Skin epidermis (tissue), 12 donors: Measurements from ENCODE around the gene ABCA12.
"Not testable (repeated sequence)": the region's sequence is repeated elsewhere in the genome, so short reads cannot be mapped to it uniquely, and the experiment has no call there.

Experiments used
- H3K27ac ChIP-seq, 21 experiments: fragments of 200-600 bp; sonication (generic) in 11 of 21; one replicate each; pipeline ENCODE4 v1.5.0; 2020; ENCODE audit warnings: mild to moderate bottlenecking in 3 of 21, inconsistent platforms in 2 of 21, moderate library complexity in 2 of 21
- H3K4me3 ChIP-seq, 7 experiments: fragments of 200-600 bp; sonication (generic) in 2 of 7; one replicate each; pipeline ENCODE4 v1.5.0; 2020; ENCODE audit warnings: inconsistent platforms in 2 of 7, mild to moderate bottlenecking in 2 of 7, moderate library complexity in 1 of 7

Gene ABCA12

GRCh38 chr2:215138479-215138878 is at the start of gene ABCA12:
ABCA12 (minus strand) TSS chr2:215138626; CDS start chr2:215138208, 418 bp downstream.
- H3K4me3 ChIP-seq, result peak within 1 kb of the TSS; percentile 12 to 35 (median 21)
- H3K27ac ChIP-seq, result peak within 1 kb of the TSS in 20 of 21 experiments; percentile 14 to 89 (median 78)

- peak overlapping the region in 5 of 21 experiments; percentile 17 to 78 (median 54) for H3K27ac ChIP-seq
Measured at GRCh38 chr2:215188078-215188477, 49.7 kb upstream of the ABCA12 start.

GRCh38 chr2:215186021-215186420 is 47.6 kb upstream of the ABCA12 start:
- Histone ChIP-seq H3K27ac (no peak overlapping the region), H3K4me3 (no peak overlapping the region)

More at GRCh38 chr2:215188078-215188477, 49.7 kb upstream of the ABCA12 start:
- H3K4me3 ChIP-seq, result no peak overlapping the region

- H3K4me3 ChIP-seq, result no peak overlapping the region
- H3K27ac ChIP-seq, result no peak overlapping the region
Measured at GRCh38 chr2:215178121-215178520, 39.7 kb upstream of the ABCA12 start.

GRCh38 chr2:215171796-215172195 is 33.4 kb upstream of the ABCA12 start:
- Histone ChIP-seq H3K27ac (no peak overlapping the region), H3K4me3 (no peak overlapping the region)

- H3K4me3 ChIP-seq, result peak overlapping the region in 2 of 7 experiments; percentile 8 to 13
- peak overlapping the region in 1 of 21 experiments; percentile 46 for H3K27ac ChIP-seq
Measured at GRCh38 chr2:215171151-215171550, 32.7 kb upstream of the ABCA12 start.

- not testable (repeated sequence) for H3K4me3 ChIP-seq, H3K27ac ChIP-seq
Measured at GRCh38 chr2:215166505-215166904, 28.1 kb upstream of the ABCA12 start.

- H3K4me3 ChIP-seq, H3K27ac ChIP-seq: not testable (repeated sequence)
Measured at GRCh38 chr2:215163319-215163718, 24.9 kb upstream of the ABCA12 start.

- Histone ChIP-seq H3K27ac (no peak overlapping the region), H3K4me3 (no peak overlapping the region)
Measured at GRCh38 chr2:215161301-215161829, 22.9 kb upstream of the ABCA12 start.

GRCh38 chr2:215160081-215160480 is 21.7 kb upstream of the ABCA12 start:
- Histone ChIP-seq H3K4me3 (no peak overlapping the region), H3K27ac (no peak overlapping the region)

GRCh38 chr2:215156453-215156852 is 18.0 kb upstream of the ABCA12 start:
- no peak overlapping the region for H3K27ac ChIP-seq
- H3K4me3 ChIP-seq, result no peak overlapping the region

- no peak overlapping the region for H3K27ac ChIP-seq
Measured at GRCh38 chr2:215149894-215150293, 11.5 kb upstream of the ABCA12 start.

GRCh38 chr2:215149486-215149885 is 11.1 kb upstream of the ABCA12 start:
- no peak overlapping the region for H3K4me3 ChIP-seq
- no peak overlapping the region for H3K27ac ChIP-seq

More at GRCh38 chr2:215149894-215150293, 11.5 kb upstream of the ABCA12 start:
- H3K4me3 ChIP-seq, result no peak overlapping the region

GRCh38 chr2:215149060-215149459 is 10.6 kb upstream of the ABCA12 start:
- Histone ChIP-seq H3K27ac (no peak overlapping the region), H3K4me3 (no peak overlapping the region)

- Histone ChIP-seq H3K27ac (no peak overlapping the region), H3K4me3 (no peak overlapping the region)
Measured at GRCh38 chr2:215145611-215146010, 7.2 kb upstream of the ABCA12 start.

GRCh38 chr2:215144106-215144875 is 5.9 kb upstream of the ABCA12 start:
- no peak overlapping the region for H3K4me3 ChIP-seq
- no peak overlapping the region for H3K27ac ChIP-seq

GRCh38 chr2:215143458-215143857 is 5.0 kb upstream of the ABCA12 start:
- H3K4me3 ChIP-seq, result no peak overlapping the region
- no peak overlapping the region for H3K27ac ChIP-seq

GRCh38 chr2:215141706-215142105 is 3.3 kb upstream of the ABCA12 start:
- Histone ChIP-seq H3K27ac (peak overlapping the region in 4 of 21 experiments; percentile 27 to 68 (median 39)), H3K4me3 (no peak overlapping the region)

GRCh38 chr2:215140166-215140707 is 1.8 kb upstream of the ABCA12 start:
- peak overlapping the region in 11 of 21 experiments; percentile 4 to 84 (median 49) for H3K27ac ChIP-seq
- H3K4me3 ChIP-seq, result no peak overlapping the region

GRCh38 chr2:215137741-215138340 is 585 bp downstream of the ABCA12 start:
- Histone ChIP-seq H3K4me3 (peak overlapping the region; percentile 12 to 35 (median 21)), H3K27ac (peak overlapping the region in 20 of 21 experiments; percentile 4 to 89 (median 78))
